ENCODE results near the gene EAF2.

Gene EAF2

GRCh38 chr3:121834671-121835464 lies at the start of gene EAF2, which contains the start of gene IQCB1:
Gene EAF2 (plus strand): TSS chr3:121835209. CDS start chr3:121835286, 77 bp downstream.
Gene IQCB1 (minus strand): TSS chr3:121835060. CDS start chr3:121828960, 6,100 bp downstream.
- peak; percentile 96 for TF ChIP-seq POLR2A (IDR thresholded peaks at IDR 0.05; ENCODE audit: low read length)
- no peak for TF ChIP-seq GATA1 (IDR thresholded peaks at IDR 0.05; ENCODE audit: low read depth, low read length)
- peak; percentile 98 to 99 for DNase-seq

- TF ChIP-seq POLR2A (IDR thresholded peaks at IDR 0.05; ENCODE audit: low read length) (no peak), GATA1 (IDR thresholded peaks at IDR 0.05; ENCODE audit: low read depth, low read length) (no peak)
- DNase-seq = no peak
These were observed 48.5 kb upstream of the EAF2 start for GRCh38 chr3:121786485-121786884.

DNA sequence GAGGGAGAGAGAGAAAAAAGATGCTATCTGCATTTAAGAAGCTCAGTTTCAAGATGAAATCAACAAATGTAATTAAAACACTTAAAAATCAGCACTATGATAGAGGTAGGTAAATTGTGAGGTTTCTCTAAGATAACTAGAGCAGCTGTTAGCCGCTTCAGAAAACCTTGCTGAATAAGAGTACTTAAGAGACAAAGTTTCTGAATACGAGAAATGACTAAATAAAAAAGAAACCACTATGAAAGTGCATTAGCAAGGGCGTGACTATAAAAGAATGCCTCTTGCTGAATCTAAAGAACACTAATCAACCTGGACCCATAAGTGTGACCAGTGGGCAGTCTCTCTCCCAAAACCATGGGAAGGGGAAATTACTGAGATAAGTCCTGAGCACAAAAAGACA lies 41.9 kb upstream of the EAF2 start:
- no peak for DNase-seq
- TF ChIP-seq POLR2A (IDR thresholded peaks at IDR 0.05; ENCODE audit: low read length) (no peak), GATA1 (IDR thresholded peaks at IDR 0.05; ENCODE audit: low read depth, low read length) (no peak)

DNA sequence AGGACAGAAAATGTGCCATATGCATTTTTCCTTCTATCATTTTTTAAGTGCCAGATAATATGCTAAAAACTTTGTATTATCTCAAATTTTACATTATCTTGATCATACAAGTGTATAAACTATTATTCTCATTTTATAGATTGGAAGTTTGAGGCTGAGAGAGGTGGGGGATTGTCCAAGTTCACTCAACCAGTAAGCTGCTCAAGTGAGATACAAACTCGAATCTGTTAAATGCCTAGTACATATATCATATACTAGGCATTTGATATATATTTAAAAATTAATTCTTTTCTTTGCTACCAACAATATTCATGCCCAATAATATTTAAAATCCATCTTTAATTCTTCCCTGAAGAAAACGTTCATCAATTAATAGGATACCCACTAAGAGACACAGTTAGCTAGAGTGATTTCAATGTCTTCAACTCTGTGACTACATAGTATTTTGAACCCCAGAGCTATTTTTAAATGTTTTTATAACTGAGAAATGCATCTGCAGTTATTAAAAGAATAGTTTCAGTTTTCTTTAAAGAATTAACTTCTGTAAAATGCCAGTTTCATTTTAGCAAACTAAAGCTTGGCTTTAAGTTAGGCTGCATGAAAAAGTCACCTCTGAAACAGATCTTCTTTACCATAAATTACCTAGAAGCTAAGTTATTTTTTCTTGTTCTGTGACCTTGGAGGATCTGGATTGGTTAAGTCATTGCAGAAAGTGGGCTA lies 40.6 kb upstream of the EAF2 start:
- no peak for DNase-seq
- no peak for TF ChIP-seq GATA1 (IDR thresholded peaks at IDR 0.05; ENCODE audit: low read depth, low read length)
- TF ChIP-seq POLR2A (IDR thresholded peaks at IDR 0.05; ENCODE audit: low read length) = no peak

DNA sequence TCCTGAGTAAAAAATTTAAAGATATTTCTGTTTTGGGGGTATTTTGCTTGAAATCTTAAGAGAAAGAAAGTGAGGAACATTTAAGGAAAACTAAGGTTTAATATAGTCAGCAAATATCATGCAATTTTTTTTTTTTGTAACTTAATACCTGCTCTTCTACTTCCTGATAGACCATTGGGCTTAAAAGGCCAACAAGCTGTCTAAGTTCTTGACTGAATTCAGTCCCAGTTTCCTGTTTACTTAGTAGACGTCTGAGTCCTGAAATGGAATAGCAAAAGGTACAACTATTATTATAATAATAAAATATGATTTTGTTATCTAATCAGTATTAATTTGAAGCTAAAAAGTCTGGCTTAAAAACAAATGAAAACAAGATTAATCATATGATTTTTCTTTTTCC lies 38.0 kb upstream of the EAF2 start:
- TF ChIP-seq GATA1 (IDR thresholded peaks at IDR 0.05; ENCODE audit: low read depth, low read length) (no peak), POLR2A (IDR thresholded peaks at IDR 0.05; ENCODE audit: low read length) (no peak)
- DNase-seq = no peak

DNA sequence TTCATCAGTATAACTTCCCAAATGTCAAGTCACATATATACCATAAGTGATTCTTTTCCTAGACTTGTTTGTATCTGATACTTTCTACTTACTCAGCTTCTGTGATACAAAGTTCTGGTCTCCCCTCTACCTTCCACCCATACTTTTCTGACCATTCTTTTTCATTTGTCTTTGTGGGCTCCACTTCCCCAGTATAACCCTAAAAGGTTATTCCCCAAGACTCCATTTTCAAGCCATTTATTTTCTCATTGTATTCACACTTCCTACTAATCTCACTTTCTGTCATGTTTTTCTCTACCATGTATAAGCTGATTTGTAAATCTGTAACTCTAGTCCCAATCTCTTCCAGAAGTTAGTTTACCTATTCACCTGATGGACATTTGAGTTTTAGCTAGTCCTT lies 34.1 kb upstream of the EAF2 start:
- no peak for TF ChIP-seq GATA1 (IDR thresholded peaks at IDR 0.05; ENCODE audit: low read depth, low read length)

GRCh38 chr3:121803771-121804320 lies 31.2 kb upstream of the EAF2 start:
- no peak for TF ChIP-seq POLR2A (IDR thresholded peaks at IDR 0.05; ENCODE audit: low read length)
- no peak for TF ChIP-seq GATA1 (IDR thresholded peaks at IDR 0.05; ENCODE audit: low read depth, low read length)
- no peak for DNase-seq

More for the DNA sequence above, 34.1 kb upstream of the EAF2 start:
- DNase-seq = no peak

- TF ChIP-seq POLR2A (IDR thresholded peaks at IDR 0.05; ENCODE audit: low read length) (no peak), GATA1 (IDR thresholded peaks at IDR 0.05; ENCODE audit: low read depth, low read length) (no peak)
- DNase-seq = no peak
These were observed 25.8 kb upstream of the EAF2 start for GRCh38 chr3:121809249-121809648.

GRCh38 chr3:121817753-121818152 lies 17.3 kb upstream of the EAF2 start:
- TF ChIP-seq POLR2A (IDR thresholded peaks at IDR 0.05; ENCODE audit: low read length) = no peak
- TF ChIP-seq GATA1 (IDR thresholded peaks at IDR 0.05; ENCODE audit: low read depth, low read length) = no peak
- no peak for DNase-seq

GRCh38 chr3:121818578-121818977 lies 16.4 kb upstream of the EAF2 start:
- no peak for DNase-seq
- TF ChIP-seq GATA1 (IDR thresholded peaks at IDR 0.05; ENCODE audit: low read depth, low read length) (no peak), POLR2A (IDR thresholded peaks at IDR 0.05; ENCODE audit: low read length) (no peak)

DNA sequence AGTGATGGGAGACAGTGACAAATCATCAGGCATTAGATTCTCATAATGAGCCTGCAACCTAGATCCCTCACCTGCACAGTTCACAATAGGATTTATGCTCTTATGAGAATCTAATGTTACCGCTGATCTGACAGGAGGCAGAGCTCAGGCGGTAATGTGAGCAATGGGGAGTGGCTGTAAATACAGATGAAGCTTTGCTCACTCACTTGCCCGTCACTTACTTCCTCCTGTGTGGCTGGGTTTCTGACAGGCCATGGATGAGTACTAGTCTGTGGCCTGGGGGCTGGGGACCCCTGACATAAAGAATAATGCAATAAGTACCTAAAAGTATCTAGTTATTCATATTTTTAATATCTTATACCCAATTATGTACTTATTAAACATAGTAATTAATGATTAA lies 15.8 kb upstream of the EAF2 start:
- no peak for TF ChIP-seq GATA1 (IDR thresholded peaks at IDR 0.05; ENCODE audit: low read depth, low read length)
- TF ChIP-seq POLR2A (IDR thresholded peaks at IDR 0.05; ENCODE audit: low read length) = no peak
- DNase-seq = no peak

- DNase-seq = no peak
- TF ChIP-seq POLR2A (IDR thresholded peaks at IDR 0.05; ENCODE audit: low read length) (no peak), GATA1 (IDR thresholded peaks at IDR 0.05; ENCODE audit: low read depth, low read length) (no peak)
These were observed 13.4 kb upstream of the EAF2 start for GRCh38 chr3:121821421-121822199.

DNA sequence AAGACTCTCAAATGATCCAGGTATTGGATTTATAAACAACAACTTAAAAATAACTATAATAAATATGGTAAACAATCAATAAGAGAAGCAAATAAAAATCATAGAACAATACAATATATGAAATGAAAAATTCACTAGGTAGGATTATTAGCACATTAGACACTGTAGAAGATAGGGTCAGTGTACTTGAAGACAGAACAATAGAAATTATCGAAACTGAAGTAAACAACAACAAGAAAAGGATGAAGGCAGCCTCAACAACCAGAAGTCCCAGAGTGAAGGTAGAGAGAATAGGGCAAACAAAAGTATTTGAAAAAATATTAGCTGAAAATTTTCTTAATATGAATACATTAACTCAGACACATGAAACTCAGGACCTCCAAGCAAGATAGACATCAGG lies 12.0 kb upstream of the EAF2 start:
- DNase-seq = no peak
- TF ChIP-seq GATA1 (IDR thresholded peaks at IDR 0.05; ENCODE audit: low read depth, low read length) = no peak
- TF ChIP-seq POLR2A (IDR thresholded peaks at IDR 0.05; ENCODE audit: low read length) = no peak

Data from erythroblast (primary cell).